Ovary (tissue), 9 donors: ENCODE results near the gene SULT2B1. TPM values are rescaled to one million over a fixed set of nuclear protein-coding genes. Genes with fewer than 3 reads are reported as not detected.

Experiments
- DNase-seq, 5 donors: peaks; one replicate each; pipeline ENCODE4 v3.0.0-alpha.2; 2019 to 2020
- H3K27ac ChIP-seq, 2 donors: fragments of 200-600 bp; one replicate each; pipeline versions ENCODE4 v1.5.1 to v1.8.0; 2019 to 2022
- H3K27me3 ChIP-seq: fragments of 200-600 bp; one replicate; pipeline ENCODE4 v1.8.0; 2022
- H3K36me3 ChIP-seq: fragments of 200-600 bp; sonication (generic); one replicate; pipeline ENCODE4 v1.5.1; 2019
- H3K4me1 ChIP-seq: one replicate; pipeline ENCODE4 v1.8.1; 2013; ENCODE audit warnings: mild to moderate bottlenecking, moderate library complexity; ENCODE audit not compliant: insufficient read depth
- H3K4me3 ChIP-seq: fragments of 200-600 bp; sonication (generic); one replicate; pipeline ENCODE4 v1.5.1; 2017
- H3K9me3 ChIP-seq, 2 donors: fragments of 200-600 bp in 1 of 2; sonication (generic) in 1 of 2; one replicate each; pipeline versions ENCODE4 v1.5.1 to v1.8.1; 2013 to 2019; ENCODE audit warnings: mild to moderate bottlenecking in 1 of 2, moderate library complexity in 1 of 2
- EP300 ChIP-seq: sonication (generic); formaldehyde crosslinking; IDR thresholded peaks from one replicate; pipeline ENCODE4 v1.6.1; 2017; ENCODE audit warnings: antibody characterized with exemption
- POLR2A ChIP-seq: fragments of 450-650 bp; IDR thresholded peaks from one replicate; pipeline ENCODE4 v1.6.1; 2017; ENCODE audit warnings: antibody characterized with exemption, mild to moderate bottlenecking, moderate library complexity
- WGBS, 3 donors: extraction: QIAGEN DNeasy Blood & Tissue Kit in 1 of 3; methylation state at CpG; one replicate each; pipeline versions ENCODE4 v1.1.5 to v1.1.7; 2013 to 2017; 5-methylcytosine and 5-hydroxymethylcytosine counted together
- intact Hi-C, 4 donors: fragments of 100-400 bp; cut with DNase I; formaldehyde crosslinking; loops; one replicate each; pipeline versions ENCODE4 v1.11.0 to v1.15.1; 2022 to 2023
- polyA plus RNA-seq, 2 donors: library from polyadenylated mRNA; stranded (reverse); fragments of 200-250 nt in 1 of 2; fragments of 350-450 nt in 1 of 2; fragmentation: Illumina TruSeq in 1 of 2; extraction: RNeasy Lipid Tissue Mini Kit (QIAGEN cat#74804) in 1 of 2; gene quantifications; one replicate each; pipeline ENCODE4 v1.2.3, GENCODE V29; 2013 to 2014
- total RNA-seq, 7 donors: library from RNA; depleted of rRNA in 2 of 7; stranded (reverse); fragments of >200 nt in 2 of 7; fragmentation: NEBNext Ultra II Directional in 3 of 7; extraction: Animal tissue kit (Norgen Biotek cat#: 25700) in 3 of 7; gene quantifications; one replicate each; pipeline versions ENCODE4 v1.1.0 to v1.2.4, GENCODE V29; 2016 to 2023
- TF ChIP-seq, protein P1 (sequence below), 3 donors: fragments of 450-650 bp in 2 of 3; fragments of 200-600 bp in 1 of 3; IDR thresholded peaks; one replicate each; pipeline versions ENCODE4 v1.5.1 to v1.8.0; 2016 to 2022; ENCODE audit warnings: antibody characterized with exemption in 3 of 3, mild to moderate bottlenecking in 1 of 3
- donor health status: DM: no; HTN: no; CAD: no; lungs with moderate emphysema.
- donor health status: DM: no; HTN: no; CAD: no.
- donor health status: Bipolar disorder and iron deficiency.
- donor health status: DM: yes; HTN: yes; CAD: no.
- donor health status: DM: no; HTN: no; CAD: no.
- donor health status: DM: yes; HTN: yes; CAD: no.

Gene SULT2B1
- total and polyA plus RNA-seq, 9 donors = 0.10 to 0.20 TPM; not detected in 7

GRCh38 chr19:48609571-48610108 is 57.7 kb downstream of the SULT2B1 start:
- H3K4me1 ChIP-seq = no peaks in the 10 kb centered on the region
- intact Hi-C loops = loop anchor here in 2 of 4 donors (10.0 kb wide), 2 partner anchors 125 to 285 kb away; partner anchors contain the start of gene EMP3 (in 1 of the 2)
- WGBS, 3 donors = 85 to 92% (median 92%) methylated on average over 20 of the region's 20 CpGs

GRCh38 chr19:48611872-48612271 is 59.9 kb downstream of the SULT2B1 start:
- no peaks in the 10 kb centered on the region for H3K27me3 ChIP-seq
- H3K4me3 ChIP-seq = no peak overlapping the region
- H3K4me1 ChIP-seq = no peaks in the 10 kb centered on the region
- TF ChIP-seq EP300 = no peak
- DNase-seq = no peak
- WGBS, 3 donors = 81 to 85% (median 83%) methylated on average over 14 of the region's 14 CpGs
- intact Hi-C loops = loop anchor here in 2 of 4 donors (10.0 kb wide), 2 partner anchors 127 to 287 kb away; partner anchors contain the start of gene EMP3 (in 1 of the 2)
- no peaks in the 10 kb centered on the region for H3K9me3 ChIP-seq
- no peak overlapping the region for H3K27ac ChIP-seq
- no peaks in the 10 kb centered on the region for H3K36me3 ChIP-seq

More at GRCh38 chr19:48609571-48610108, 57.7 kb downstream of the SULT2B1 start:
- no peaks in the 10 kb centered on the region for H3K36me3 ChIP-seq
- no peak overlapping the region for H3K27ac ChIP-seq
- TF ChIP-seq, protein P1, sequence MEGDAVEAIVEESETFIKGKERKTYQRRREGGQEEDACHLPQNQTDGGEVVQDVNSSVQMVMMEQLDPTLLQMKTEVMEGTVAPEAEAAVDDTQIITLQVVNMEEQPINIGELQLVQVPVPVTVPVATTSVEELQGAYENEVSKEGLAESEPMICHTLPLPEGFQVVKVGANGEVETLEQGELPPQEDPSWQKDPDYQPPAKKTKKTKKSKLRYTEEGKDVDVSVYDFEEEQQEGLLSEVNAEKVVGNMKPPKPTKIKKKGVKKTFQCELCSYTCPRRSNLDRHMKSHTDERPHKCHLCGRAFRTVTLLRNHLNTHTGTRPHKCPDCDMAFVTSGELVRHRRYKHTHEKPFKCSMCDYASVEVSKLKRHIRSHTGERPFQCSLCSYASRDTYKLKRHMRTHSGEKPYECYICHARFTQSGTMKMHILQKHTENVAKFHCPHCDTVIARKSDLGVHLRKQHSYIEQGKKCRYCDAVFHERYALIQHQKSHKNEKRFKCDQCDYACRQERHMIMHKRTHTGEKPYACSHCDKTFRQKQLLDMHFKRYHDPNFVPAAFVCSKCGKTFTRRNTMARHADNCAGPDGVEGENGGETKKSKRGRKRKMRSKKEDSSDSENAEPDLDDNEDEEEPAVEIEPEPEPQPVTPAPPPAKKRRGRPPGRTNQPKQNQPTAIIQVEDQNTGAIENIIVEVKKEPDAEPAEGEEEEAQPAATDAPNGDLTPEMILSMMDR (IDR thresholded peaks at IDR 0.05) = no peak
- no peak for TF ChIP-seq POLR2A
- TF ChIP-seq EP300 = no peak
- no peaks in the 10 kb centered on the region for H3K9me3 ChIP-seq
- DNase-seq = no peak
- H3K4me3 ChIP-seq = no peak overlapping the region
- H3K27me3 ChIP-seq = no peaks in the 10 kb centered on the region

DNA sequence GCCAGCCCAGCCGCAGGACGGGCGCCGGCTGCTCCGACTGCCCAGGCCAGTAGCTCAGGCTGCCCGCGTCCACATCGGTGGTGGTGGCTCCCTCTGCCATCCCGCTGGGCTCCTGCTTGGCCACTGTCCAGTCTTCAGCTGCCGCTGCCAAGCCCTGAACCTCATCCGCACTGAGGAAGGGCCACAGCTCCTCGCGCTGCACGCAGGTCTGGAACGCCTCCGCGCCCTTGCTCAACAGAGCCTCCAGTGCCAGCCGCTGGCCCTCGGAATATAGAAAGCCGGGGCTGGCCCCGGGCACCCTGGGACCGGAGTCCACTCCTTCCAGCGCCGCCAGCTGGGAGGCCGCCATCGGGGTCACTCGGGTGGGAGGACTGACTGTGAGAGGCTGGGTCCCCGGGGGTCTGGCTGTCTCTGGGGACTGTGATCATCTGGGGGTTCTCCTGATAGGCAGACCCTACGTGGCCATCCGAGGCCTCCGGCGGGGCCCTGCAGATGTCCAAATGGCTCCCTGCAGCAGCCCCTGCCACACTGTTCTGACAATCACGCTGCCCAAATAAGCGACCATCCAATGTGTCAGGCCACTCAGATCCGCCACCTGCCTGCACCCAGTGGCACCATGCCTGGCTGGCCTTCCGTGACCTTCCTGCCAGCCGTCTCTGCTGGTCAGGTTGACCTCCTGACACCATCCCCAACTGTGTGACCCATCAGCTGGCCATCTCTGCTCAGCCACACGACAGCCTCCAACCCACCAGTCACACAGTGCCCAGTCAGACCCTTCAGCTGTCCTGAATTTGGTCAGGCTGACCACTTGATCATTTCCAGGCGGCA is 61.3 kb downstream of the SULT2B1 start:
- H3K27ac ChIP-seq = no peak overlapping the region
- DNase-seq = peak in 1 of 5 donors; percentile 54
- TF ChIP-seq, protein P1 (IDR thresholded peaks at IDR 0.05) = no peak
- TF ChIP-seq POLR2A (no peak), EP300 (no peak)
- H3K4me3 ChIP-seq = no peak overlapping the region
- H3K9me3 ChIP-seq = no peaks in the 10 kb centered on the region
- 71 to 82% (median 81%) methylated on average over 36 to 39 of the region's 39 CpGs for WGBS, 3 donors
- no peaks in the 10 kb centered on the region for H3K27me3 ChIP-seq
- peaks cover 4% of the 10 kb centered on the region for H3K4me1 ChIP-seq
- no peaks in the 10 kb centered on the region for H3K36me3 ChIP-seq
- intact Hi-C loops = loop anchor here in 2 of 4 donors (10.0 kb wide), 2 partner anchors 128 to 288 kb away; partner anchors contain the start of gene EMP3 (in 1 of the 2)

DNA sequence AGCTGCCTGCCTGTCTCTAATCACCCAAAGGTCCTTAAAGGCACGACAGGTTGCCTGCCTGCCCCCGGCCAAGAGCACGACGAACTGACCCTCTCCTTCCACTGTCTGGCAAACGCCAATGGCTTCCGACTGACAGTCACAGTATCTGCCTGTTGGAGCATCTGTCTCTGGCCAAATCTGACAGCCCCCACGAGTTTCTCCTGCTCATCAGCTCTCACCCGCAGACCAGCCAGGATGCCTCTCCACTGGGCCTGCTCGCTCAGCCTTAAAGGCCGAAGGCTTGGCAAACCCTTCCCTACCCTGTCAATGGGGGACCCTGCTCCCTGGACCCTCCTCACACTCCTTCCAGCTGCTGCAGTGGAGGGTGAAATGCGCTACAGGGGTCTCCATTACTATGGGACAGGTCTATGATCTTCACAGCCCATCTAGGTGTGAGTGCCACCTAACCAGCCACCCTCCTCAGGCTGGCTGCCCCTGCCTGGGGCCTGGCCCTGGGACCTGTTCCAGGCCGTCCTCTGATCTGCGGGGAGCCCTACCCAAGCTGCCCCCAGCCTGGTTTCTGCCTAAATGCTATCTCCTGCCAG is 62.0 kb downstream of the SULT2B1 start:
- intact Hi-C loops = loop anchor here in 2 of 4 donors (10.0 kb wide), 2 partner anchors 129 to 289 kb away; partner anchors contain the start of gene EMP3 (in 1 of the 2)
- 42 to 50% (median 45%) methylated on average over 13 of the region's 13 CpGs for WGBS, 3 donors
- Histone ChIP-seq H3K4me3 (no peak overlapping the region), H3K4me1 (peaks cover 4% of the 10 kb centered on the region), H3K27me3 (no peaks in the 10 kb centered on the region), H3K36me3 (no peaks in the 10 kb centered on the region), H3K27ac (no peak overlapping the region), H3K9me3 (no peaks in the 10 kb centered on the region)
- no peak for DNase-seq
- TF ChIP-seq POLR2A (no peak), EP300 (no peak)
- TF ChIP-seq, protein P1 (IDR thresholded peaks at IDR 0.05) = no peak
